HG03565 (cell line): ENCODE measurements around the gene IRAK1BP1.
"Not testable (repeated sequence)": the region's sequence is repeated elsewhere in the genome, so short reads cannot be mapped to it uniquely, and the experiment has no call there.

ENCODE experiments used
- ATAC-seq: cut with Tn5 transposase; IDR thresholded peaks from one replicate; pipeline ENCODE4 v1.9.1; 2021; ENCODE audit warnings: mild to moderate bottlenecking, moderate library complexity; ENCODE audit not compliant: unreplicated experiment

IRAK1BP1 gene

GRCh38 chr6:78883651-78884050 lies 16.3 kb downstream of the IRAK1BP1 start:
- ATAC-seq: no peak

- not testable (repeated sequence) for ATAC-seq
Observed at GRCh38 chr6:78889901-78890300, 22.6 kb downstream of the IRAK1BP1 start.

- ATAC-seq: no peak
Observed at GRCh38 chr6:78896227-78896626, 28.9 kb downstream of the IRAK1BP1 start.

- ATAC-seq: no peak
Observed at GRCh38 chr6:78908621-78909020, 41.3 kb downstream of the IRAK1BP1 start.

DNA sequence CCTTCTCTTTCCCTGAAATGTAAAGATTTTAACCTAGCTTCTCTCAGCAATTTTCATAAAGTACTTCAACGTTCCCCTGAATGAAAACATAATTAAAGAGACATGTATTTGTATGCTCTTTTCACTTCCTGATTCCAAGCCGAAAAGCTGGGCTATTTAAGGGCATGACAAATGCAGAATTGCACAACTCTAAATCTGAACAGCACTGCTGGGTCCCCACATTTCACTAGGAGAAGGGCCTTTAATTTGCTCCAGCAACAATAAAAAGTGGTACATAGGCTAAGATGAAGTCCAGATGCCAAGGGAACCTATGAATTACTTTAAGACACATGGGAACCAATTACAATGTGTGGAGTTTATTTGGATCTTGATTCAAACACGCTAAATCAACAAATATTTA lies 42.0 kb downstream of the IRAK1BP1 start:
- ATAC-seq: no peak

DNA sequence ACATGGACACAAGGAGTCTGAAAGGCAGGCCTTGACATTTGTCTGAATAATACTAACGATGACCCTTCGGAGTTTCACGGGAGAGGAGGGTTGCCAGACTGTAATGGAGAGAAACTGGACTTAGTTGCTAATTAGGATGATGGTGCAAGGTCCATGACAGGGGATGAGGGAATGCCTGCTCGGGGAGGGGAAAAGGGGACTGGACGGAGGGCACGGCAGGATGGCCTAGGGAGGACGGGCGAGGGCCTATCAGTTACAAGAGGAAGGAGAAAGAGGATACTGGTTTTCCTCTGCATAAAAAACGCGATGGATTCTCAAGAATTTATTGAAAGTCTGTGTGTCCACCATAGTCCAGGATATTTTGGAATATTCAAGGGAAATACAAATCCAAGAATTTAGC lies 42.7 kb downstream of the IRAK1BP1 start:
- ATAC-seq: no peak

DNA sequence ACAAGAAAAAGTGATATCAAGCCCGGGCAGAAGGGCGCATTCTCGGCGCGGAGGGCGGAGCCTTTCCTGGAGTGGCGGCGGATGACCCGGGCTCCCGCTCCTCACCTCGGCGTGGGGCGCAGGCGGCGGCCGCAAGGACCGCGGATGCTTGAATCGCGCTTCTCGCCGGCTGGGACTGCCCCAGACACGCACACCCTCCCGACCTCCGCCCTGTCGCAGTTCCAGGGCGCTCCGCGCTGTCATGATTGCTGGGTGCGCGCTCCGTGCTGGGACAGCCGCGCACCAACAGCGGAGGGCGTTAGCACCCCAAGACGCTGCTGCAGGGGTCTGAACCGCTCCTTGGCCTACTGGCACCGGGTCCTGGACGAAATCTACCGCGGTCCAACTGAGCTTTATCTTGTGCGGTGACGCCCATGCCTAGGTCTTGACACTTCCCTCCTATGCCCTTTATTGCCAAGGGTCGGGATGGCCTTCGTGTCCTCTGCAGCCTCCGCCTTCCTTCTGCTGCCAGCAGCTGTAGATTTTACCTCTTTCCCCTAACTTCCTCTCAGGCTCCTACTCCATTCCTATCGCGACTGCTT lies 43.3 kb downstream of the IRAK1BP1 start:
- ATAC-seq: no peak

- no peak for ATAC-seq
Observed at GRCh38 chr6:78911218-78911940, 44.0 kb downstream of the IRAK1BP1 start.

DNA sequence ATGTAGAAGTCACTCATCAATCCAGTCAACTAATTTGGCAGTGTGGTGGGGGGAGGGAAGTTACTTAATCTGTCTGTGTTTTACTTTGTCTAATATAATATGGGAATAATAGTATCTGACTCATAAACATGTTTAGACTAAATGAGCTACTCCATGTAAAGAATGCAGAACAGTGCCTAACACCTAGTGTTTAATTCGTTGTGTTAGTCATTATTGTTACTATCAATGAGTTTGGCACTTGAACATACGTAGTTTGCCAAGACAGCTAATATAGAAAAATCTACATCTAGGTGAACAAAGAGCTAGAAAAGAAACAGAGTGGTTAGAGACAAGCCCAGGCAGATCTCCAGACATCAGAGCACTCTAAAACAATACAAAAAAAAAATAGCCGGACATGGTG lies 49.1 kb downstream of the IRAK1BP1 start:
- ATAC-seq: no peak

- no peak for ATAC-seq
Observed at GRCh38 chr6:78917788-78918187, 50.4 kb downstream of the IRAK1BP1 start.

DNA sequence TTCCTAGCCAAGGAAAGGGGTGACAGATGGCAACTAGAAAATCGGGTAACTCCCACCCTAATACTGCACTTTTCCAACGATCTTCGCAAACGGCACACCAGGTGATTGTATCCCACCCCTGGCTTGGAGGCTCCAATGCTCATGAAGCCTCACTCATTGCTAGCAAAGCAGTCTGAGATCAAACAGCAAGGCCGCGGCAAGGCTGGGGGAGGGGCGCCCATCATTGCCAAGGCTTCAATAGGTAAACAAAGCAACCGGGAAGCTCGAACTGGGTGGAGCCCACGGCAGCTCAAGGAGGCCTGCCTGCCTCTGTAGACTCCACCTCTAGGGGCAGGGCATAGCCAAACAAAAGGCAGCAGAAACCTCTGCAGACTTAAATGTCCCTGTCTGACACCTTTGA lies 53.8 kb downstream of the IRAK1BP1 start:
- not testable (repeated sequence) for ATAC-seq

DNA sequence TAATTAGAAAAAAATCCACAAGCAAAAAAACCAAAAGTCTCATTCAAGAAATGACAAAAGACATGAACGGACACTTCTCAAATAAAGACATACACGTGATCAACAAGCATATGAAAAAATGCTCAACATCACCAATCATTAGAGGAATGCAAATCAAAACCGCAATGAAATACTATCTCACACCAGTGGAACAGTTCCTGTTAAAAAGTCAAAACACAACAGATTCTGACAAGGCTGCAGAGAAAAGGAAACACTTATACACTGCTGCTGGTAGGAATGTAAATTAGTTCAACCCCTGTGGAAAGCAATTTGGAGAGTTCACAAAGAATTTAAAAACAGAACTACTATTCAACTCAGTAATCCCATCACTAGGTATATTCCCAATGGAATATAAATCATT lies 58.0 kb downstream of the IRAK1BP1 start:
- no peak for ATAC-seq

- ATAC-seq: no peak
Observed at GRCh38 chr6:78935553-78935952, 68.2 kb downstream of the IRAK1BP1 start.

GRCh38 chr6:78936515-78936914 lies 69.2 kb downstream of the IRAK1BP1 start:
- no peak for ATAC-seq

DNA sequence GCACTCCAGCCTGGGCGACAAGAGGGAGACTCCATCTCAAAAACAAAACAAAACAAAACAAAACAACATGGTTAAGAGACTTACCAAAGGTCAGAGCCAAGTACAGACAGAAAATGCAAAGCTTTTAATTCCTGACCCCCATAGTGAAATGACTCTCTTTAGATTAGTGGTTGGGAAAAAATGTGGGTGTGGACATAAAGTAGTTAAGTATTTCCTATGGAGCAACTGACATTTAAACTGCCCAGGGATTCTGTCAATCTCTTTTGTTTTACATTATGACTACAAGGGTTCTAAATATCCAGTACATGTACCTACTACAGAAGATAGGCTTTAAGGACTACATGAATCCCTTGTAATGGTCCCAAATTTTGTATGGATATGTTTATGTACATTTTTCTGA lies 75.1 kb downstream of the IRAK1BP1 start:
- ATAC-seq: no peak

- no peak for ATAC-seq
Observed at GRCh38 chr6:78947529-78947928, 80.2 kb downstream of the IRAK1BP1 start.

GRCh38 chr6:78947962-78948361 lies 80.6 kb downstream of the IRAK1BP1 start:
- ATAC-seq: no peak

GRCh38 chr6:78948785-78949184 lies 81.4 kb downstream of the IRAK1BP1 start:
- no peak for ATAC-seq

GRCh38 chr6:78952362-78952761 lies 85.0 kb downstream of the IRAK1BP1 start:
- ATAC-seq: no peak
